GM23338 (cell line): ENCODE results near the gene AMZ1. TPM values are rescaled to one million over a fixed set of nuclear protein-coding genes. Genes with fewer than 3 reads are reported as not detected.

Experiments
- ATAC-seq: fragments of 200-7000 bp; cut with Tn5 transposase; 3 replicates; pipeline ENCODE4 v1.9.1; 2020
- DNase-seq: peaks from one replicate; pipeline ENCODE4 v3.0.0-alpha.2; 2015; ENCODE audit warnings: low spot score
- H2AFZ ChIP-seq: fragments of 200-600 bp; sonication (generic); 2 replicates; pipeline ENCODE4 v1.8.0; 2016; ENCODE audit warnings: antibody characterized with exemption, mild to moderate bottlenecking, moderate library complexity
- H3F3A ChIP-seq: fragments of 200-600 bp; sonication (generic); replicated peaks from 2 replicates; pipeline ENCODE4 v1.8.0; 2017; ENCODE audit warnings: antibody characterized with exemption, mixed run types, low read depth
- H3K27ac ChIP-seq: fragments of 200-600 bp; sonication (generic); 2 replicates; pipeline ENCODE4 v1.6.1; 2016; ENCODE audit warnings: low read depth
- H3K27me3 ChIP-seq: fragments of 200-600 bp; sonication (generic); 2 replicates; pipeline ENCODE4 v1.8.0; 2016; ENCODE audit warnings: mild to moderate bottlenecking, mixed run types, moderate library complexity; ENCODE audit not compliant: insufficient read depth
- H3K36me3 ChIP-seq: fragments of 200-600 bp; sonication (generic); 2 replicates; pipeline ENCODE4 v1.8.0; 2016; ENCODE audit warnings: mild to moderate bottlenecking; ENCODE audit not compliant: insufficient read depth
- H3K4me1 ChIP-seq: fragments of 200-600 bp; sonication (generic); 2 replicates; pipeline ENCODE4 v1.8.0; 2016; ENCODE audit warnings: mild to moderate bottlenecking, moderate library complexity; ENCODE audit not compliant: insufficient read depth
- H3K4me2 ChIP-seq: fragments of 200-600 bp; sonication (generic); 2 replicates; pipeline ENCODE4 v1.7.1; 2017; ENCODE audit warnings: mixed run types
- H3K4me3 ChIP-seq: fragments of 200-600 bp; sonication (generic); 2 replicates; pipeline ENCODE4 v1.6.1; 2016; ENCODE audit warnings: mixed run types
- H3K79me2 ChIP-seq: fragments of 200-600 bp; sonication (generic); replicated peaks from 2 replicates; pipeline ENCODE4 v1.8.0; 2017; ENCODE audit warnings: mild to moderate bottlenecking; ENCODE audit not compliant: insufficient read depth
- H3K9me2 ChIP-seq: fragments of 200-600 bp; sonication (generic); 2 replicates; pipeline ENCODE4 v1.8.0; 2017; ENCODE audit not compliant: insufficient read depth
- H4K20me1 ChIP-seq: fragments of 200-600 bp; sonication (generic); replicated peaks from 2 replicates; pipeline ENCODE4 v1.8.0; 2017; ENCODE audit warnings: mild to moderate bottlenecking; ENCODE audit not compliant: insufficient read depth
- H3K27ac Mint-ChIP-seq: 2 replicates; pipeline ENCODE4 v1.8.0; 2020; ENCODE audit warnings: inconsistent platforms, mild to moderate bottlenecking, moderate library complexity, mixed read lengths
- H3K27me3 Mint-ChIP-seq: 3 replicates; pipeline ENCODE4 v1.8.0; 2022; ENCODE audit warnings: low read depth, mild to moderate bottlenecking, moderate library complexity, mixed read lengths, inconsistent platforms; ENCODE audit not compliant: insufficient read depth, poor library complexity
- H3K36me3 Mint-ChIP-seq: 3 replicates; pipeline ENCODE4 v1.8.0; 2021; ENCODE audit warnings: low read depth, mild to moderate bottlenecking, inconsistent platforms, moderate library complexity, mixed read lengths
- H3K4me1 Mint-ChIP-seq: 3 replicates; pipeline ENCODE4 v1.8.0; 2020; ENCODE audit warnings: mild to moderate bottlenecking, inconsistent platforms, mixed read lengths
- H3K4me3 Mint-ChIP-seq: 3 replicates; pipeline ENCODE4 v1.8.0; 2021; ENCODE audit warnings: moderate library complexity, mild to moderate bottlenecking, inconsistent platforms, mixed read lengths
- H3K9me3 Mint-ChIP-seq: 3 replicates; pipeline ENCODE4 v1.8.0; 2020; ENCODE audit warnings: moderate library complexity, mild to moderate bottlenecking, inconsistent platforms, mixed read lengths
- CREB1 ChIP-seq: fragments of 250-450 bp; sonication (Bioruptor Pico); IDR thresholded peaks from 2 replicates; pipeline ENCODE4 v1.5.0; 2020; ENCODE audit warnings: low read depth, mild to moderate bottlenecking, moderate library complexity
- EZH2phosphoT487 ChIP-seq: fragments of 200-600 bp; sonication (generic); IDR thresholded peaks from one replicate; pipeline ENCODE4 v1.8.1; 2018; ENCODE audit warnings: antibody characterized with exemption; ENCODE audit not compliant: unreplicated experiment
- NANOG ChIP-seq: IDR thresholded peaks from 2 replicates; pipeline ENCODE4 v1.6.1; 2016; ENCODE audit warnings: antibody characterized with exemption, borderline replicate concordance
- REST ChIP-seq: IDR thresholded peaks from one replicate; pipeline ENCODE4 v1.6.1; 2018; ENCODE audit warnings: antibody characterized with exemption; ENCODE audit not compliant: unreplicated experiment
- STAT1 ChIP-seq: IDR thresholded peaks from one replicate; pipeline ENCODE4 v1.6.1; 2016; ENCODE audit warnings: antibody characterized with exemption; ENCODE audit not compliant: unreplicated experiment
- ZNF331 ChIP-seq: fragments of 250-450 bp; sonication (Bioruptor Pico); IDR thresholded peaks from 2 replicates; pipeline ENCODE4 v1.5.0; 2020; ENCODE audit warnings: low read depth, mild to moderate bottlenecking, moderate library complexity
- polyA plus RNA-seq: library from polyadenylated mRNA; unstranded; fragments of >200 nt; fragmentation: Nextera tagmentation; extraction: Ambion mirVana; gene quantifications from 2 replicates; pipeline ENCODE4 v1.2.1, GENCODE V29; 2016
- total RNA-seq: library from RNA; depleted of rRNA; stranded (reverse); fragments of >200 nt; shearing (Covaris generic); gene quantifications from 2 replicates; pipeline ENCODE4 v1.2.3, GENCODE V29; 2014
- TF ChIP-seq, protein P1 (sequence below), 2 experiments: fragments of 200-600 bp in 1 of 2; sonication (generic) in 1 of 2; conservative IDR thresholded peaks; 2 replicates each; pipeline versions ENCODE4 v1.5.1 to v1.6.1; 2016 to 2017; ENCODE audit warnings: antibody characterized with exemption in 2 of 2, low read depth in 2 of 2, mild to moderate bottlenecking in 2 of 2, moderate library complexity in 1 of 2

The AMZ1 gene
- total and polyA plus RNA-seq, 2 experiments from 2014 or later: 0.73 to 4.5 TPM

GRCh38 chr7:2640482-2640830 is 47.5 kb upstream of the AMZ1 start (continued):
- no peak for TF ChIP-seq REST
- TF ChIP-seq ZNF331 (CRISPR knock-in tag): no peak
- TF ChIP-seq NANOG: no peak
- no peak for TF ChIP-seq EZH2phosphoT487
- TF ChIP-seq, protein P1, sequence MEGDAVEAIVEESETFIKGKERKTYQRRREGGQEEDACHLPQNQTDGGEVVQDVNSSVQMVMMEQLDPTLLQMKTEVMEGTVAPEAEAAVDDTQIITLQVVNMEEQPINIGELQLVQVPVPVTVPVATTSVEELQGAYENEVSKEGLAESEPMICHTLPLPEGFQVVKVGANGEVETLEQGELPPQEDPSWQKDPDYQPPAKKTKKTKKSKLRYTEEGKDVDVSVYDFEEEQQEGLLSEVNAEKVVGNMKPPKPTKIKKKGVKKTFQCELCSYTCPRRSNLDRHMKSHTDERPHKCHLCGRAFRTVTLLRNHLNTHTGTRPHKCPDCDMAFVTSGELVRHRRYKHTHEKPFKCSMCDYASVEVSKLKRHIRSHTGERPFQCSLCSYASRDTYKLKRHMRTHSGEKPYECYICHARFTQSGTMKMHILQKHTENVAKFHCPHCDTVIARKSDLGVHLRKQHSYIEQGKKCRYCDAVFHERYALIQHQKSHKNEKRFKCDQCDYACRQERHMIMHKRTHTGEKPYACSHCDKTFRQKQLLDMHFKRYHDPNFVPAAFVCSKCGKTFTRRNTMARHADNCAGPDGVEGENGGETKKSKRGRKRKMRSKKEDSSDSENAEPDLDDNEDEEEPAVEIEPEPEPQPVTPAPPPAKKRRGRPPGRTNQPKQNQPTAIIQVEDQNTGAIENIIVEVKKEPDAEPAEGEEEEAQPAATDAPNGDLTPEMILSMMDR (conservative IDR thresholded peaks at IDR 0.05; ENCODE audit: low read depth in 2 of 2): no peak
- TF ChIP-seq STAT1: no peak

DNA sequence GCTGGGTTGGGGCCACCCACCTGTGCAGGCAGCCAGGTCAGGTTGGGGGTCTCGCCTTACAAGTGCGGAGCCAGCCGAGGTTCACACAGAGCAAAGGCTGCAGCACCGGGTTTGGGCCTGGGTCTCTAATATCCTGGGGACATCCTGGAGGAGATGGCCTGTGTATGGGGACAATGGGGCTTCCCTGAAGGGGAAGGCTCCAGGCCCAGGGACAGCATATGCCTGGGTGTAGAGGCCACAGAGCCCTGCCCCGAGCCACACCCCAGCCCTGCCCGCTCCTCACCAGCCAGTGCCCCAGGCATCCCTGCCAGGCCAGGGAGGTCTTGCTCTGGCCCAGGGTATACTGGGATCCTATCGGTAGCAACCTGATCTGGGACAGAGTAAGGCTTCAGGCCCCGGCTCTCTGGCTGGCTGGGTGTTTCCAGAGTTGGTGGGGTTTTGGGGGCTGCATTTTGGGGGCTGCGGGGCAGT is 47.1 kb upstream of the AMZ1 start:
- DNase-seq (no peak), ATAC-seq (peak; percentile 41)
- no peaks in the 10 kb centered on the region for H3K36me3 ChIP-seq
- peak overlapping the region; percentile 85 for H3K27ac ChIP-seq
- peaks cover 35% of the 10 kb centered on the region for H3K4me1 Mint-ChIP-seq
- no peak overlapping the region; the same call in 1 of the 2 replicates for H3K4me3 ChIP-seq
- no peaks in the 10 kb centered on the region for H3K27me3 ChIP-seq
- peaks cover 25% of the 10 kb centered on the region for H3K27me3 Mint-ChIP-seq
- H3F3A ChIP-seq: 0 out of 2 replicates have a peak, but pooled peaks cover 4% of the 10 kb centered on the region
- H3K4me1 ChIP-seq: peaks cover 28% of the 10 kb centered on the region
- H3K79me2 ChIP-seq: peaks cover 69% of the 10 kb centered on the region
- peak overlapping the region; percentile 92 for H3K27ac Mint-ChIP-seq
- no peak for TF ChIP-seq CREB1 (CRISPR knock-in tag)
- H4K20me1 ChIP-seq: peaks cover 8% of the 10 kb centered on the region; the same call in 1 of the 2 replicates
- H3K4me2 ChIP-seq: peak overlapping the region; percentile 56
- H2AFZ ChIP-seq: no peak overlapping the region
- no peak overlapping the region for H3K4me3 Mint-ChIP-seq
- H3K36me3 Mint-ChIP-seq: no peaks in the 10 kb centered on the region
- no peaks in the 10 kb centered on the region for H3K9me3 Mint-ChIP-seq
- no peaks in the 10 kb centered on the region for H3K9me2 ChIP-seq
